ENCODE results near the gene GPR21.

The GPR21 gene

DNA sequence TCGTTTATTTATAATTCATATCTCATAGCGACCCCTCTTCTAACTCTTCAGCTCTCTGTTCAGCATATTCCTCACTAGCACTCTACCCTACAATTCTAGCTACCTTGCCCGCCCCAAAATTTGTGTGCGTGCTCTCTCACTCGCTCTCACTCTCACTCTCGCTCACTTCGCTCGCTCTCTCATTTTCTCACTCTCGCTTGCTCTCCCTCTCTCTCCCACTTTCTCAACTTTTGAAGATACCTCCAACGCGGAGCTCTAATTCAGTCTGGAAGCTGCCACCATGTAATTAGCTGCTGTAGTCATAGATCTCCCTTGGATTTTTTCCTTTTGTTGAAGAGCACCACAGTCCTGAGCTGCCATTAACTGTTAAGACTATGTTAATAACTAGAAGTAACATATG is 30.4 kb downstream of the GPR21 start:
- no peaks in the 10 kb centered on the region for H3K27me3 ChIP-seq (ENCODE audit: insufficient read depth, poor library complexity, severe bottlenecking)
- TF ChIP-seq, protein P1, sequence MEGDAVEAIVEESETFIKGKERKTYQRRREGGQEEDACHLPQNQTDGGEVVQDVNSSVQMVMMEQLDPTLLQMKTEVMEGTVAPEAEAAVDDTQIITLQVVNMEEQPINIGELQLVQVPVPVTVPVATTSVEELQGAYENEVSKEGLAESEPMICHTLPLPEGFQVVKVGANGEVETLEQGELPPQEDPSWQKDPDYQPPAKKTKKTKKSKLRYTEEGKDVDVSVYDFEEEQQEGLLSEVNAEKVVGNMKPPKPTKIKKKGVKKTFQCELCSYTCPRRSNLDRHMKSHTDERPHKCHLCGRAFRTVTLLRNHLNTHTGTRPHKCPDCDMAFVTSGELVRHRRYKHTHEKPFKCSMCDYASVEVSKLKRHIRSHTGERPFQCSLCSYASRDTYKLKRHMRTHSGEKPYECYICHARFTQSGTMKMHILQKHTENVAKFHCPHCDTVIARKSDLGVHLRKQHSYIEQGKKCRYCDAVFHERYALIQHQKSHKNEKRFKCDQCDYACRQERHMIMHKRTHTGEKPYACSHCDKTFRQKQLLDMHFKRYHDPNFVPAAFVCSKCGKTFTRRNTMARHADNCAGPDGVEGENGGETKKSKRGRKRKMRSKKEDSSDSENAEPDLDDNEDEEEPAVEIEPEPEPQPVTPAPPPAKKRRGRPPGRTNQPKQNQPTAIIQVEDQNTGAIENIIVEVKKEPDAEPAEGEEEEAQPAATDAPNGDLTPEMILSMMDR (IDR thresholded peaks at IDR 0.05; ENCODE audit: insufficient read depth, low read length), result no peak
- no peak for TF ChIP-seq POLR2AphosphoS5 (IDR thresholded peaks at IDR 0.05; ENCODE audit: low read depth)
- no peak for TF ChIP-seq SPI1 (IDR thresholded peaks at IDR 0.05; ENCODE audit: borderline replicate concordance, low read depth)
- TF ChIP-seq GABPA (IDR thresholded peaks at IDR 0.05; ENCODE audit: low read depth), result no peak
- TF ChIP-seq, protein P2, sequence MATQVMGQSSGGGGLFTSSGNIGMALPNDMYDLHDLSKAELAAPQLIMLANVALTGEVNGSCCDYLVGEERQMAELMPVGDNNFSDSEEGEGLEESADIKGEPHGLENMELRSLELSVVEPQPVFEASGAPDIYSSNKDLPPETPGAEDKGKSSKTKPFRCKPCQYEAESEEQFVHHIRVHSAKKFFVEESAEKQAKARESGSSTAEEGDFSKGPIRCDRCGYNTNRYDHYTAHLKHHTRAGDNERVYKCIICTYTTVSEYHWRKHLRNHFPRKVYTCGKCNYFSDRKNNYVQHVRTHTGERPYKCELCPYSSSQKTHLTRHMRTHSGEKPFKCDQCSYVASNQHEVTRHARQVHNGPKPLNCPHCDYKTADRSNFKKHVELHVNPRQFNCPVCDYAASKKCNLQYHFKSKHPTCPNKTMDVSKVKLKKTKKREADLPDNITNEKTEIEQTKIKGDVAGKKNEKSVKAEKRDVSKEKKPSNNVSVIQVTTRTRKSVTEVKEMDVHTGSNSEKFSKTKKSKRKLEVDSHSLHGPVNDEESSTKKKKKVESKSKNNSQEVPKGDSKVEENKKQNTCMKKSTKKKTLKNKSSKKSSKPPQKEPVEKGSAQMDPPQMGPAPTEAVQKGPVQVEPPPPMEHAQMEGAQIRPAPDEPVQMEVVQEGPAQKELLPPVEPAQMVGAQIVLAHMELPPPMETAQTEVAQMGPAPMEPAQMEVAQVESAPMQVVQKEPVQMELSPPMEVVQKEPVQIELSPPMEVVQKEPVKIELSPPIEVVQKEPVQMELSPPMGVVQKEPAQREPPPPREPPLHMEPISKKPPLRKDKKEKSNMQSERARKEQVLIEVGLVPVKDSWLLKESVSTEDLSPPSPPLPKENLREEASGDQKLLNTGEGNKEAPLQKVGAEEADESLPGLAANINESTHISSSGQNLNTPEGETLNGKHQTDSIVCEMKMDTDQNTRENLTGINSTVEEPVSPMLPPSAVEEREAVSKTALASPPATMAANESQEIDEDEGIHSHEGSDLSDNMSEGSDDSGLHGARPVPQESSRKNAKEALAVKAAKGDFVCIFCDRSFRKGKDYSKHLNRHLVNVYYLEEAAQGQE (IDR thresholded peaks at IDR 0.05; ENCODE audit: insufficient replicate concordance, low read depth), result no peak
- no peak overlapping the region for H3K27ac ChIP-seq (replicated peaks)
- no peak for DNase-seq (ENCODE audit: low read depth in 1 of 2, low spot score in 1 of 2)
- H3K4me3 ChIP-seq (replicated peaks; ENCODE audit: insufficient read depth, low read length), result no peak overlapping the region

DNA sequence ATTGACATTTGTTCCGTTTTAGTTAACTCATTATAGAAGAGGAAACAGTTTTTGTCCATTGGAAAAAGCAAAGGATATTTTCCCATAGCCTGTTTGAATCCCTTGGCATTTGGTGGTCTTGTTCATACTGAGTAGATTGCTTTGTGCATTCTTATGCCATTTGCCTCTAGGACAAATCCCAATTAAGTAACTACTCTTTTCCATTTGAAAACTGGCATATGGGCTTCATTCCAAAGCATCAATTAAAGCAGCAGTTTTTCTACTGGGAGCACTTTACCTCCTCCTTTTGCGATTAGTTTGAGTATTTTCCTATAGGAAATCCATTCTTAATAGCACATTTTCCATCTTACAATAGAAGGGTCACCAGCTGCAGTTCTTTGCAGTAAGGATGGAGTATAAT is 31.2 kb downstream of the GPR21 start:
- Histone ChIP-seq H3K4me3 (replicated peaks; ENCODE audit: insufficient read depth, low read length) (no peak overlapping the region), H3K27me3 (ENCODE audit: insufficient read depth, poor library complexity, severe bottlenecking) (no peaks in the 10 kb centered on the region), H3K27ac (replicated peaks) (no peak overlapping the region)
- TF ChIP-seq GABPA (IDR thresholded peaks at IDR 0.05; ENCODE audit: low read depth), result no peak
- TF ChIP-seq, protein P2 (IDR thresholded peaks at IDR 0.05; ENCODE audit: insufficient replicate concordance, low read depth), result no peak
- TF ChIP-seq SPI1 (IDR thresholded peaks at IDR 0.05; ENCODE audit: borderline replicate concordance, low read depth), result no peak
- TF ChIP-seq, protein P1 (IDR thresholded peaks at IDR 0.05; ENCODE audit: insufficient read depth, low read length), result no peak
- TF ChIP-seq POLR2AphosphoS5 (IDR thresholded peaks at IDR 0.05; ENCODE audit: low read depth), result no peak
- no peak for DNase-seq (ENCODE audit: low read depth in 1 of 2, low spot score in 1 of 2)

DNA sequence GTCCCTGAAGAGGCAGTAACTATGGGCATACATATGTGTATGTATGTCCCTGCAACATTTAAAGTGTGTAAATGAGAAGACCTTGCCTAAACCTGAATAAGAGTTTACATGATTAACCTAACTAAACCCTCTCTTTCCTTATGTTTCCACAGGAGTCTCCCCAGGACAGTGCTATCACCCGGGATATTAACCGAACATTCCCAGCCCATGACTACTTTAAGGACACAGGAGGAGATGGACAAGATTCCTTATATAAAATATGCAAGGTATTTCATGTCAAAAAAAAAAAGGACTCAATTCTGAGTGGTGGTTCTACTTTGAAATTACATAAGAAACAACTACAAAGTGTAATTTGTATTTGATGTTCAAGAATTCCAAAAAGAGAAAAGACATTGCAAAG is 31.7 kb downstream of the GPR21 start:
- Histone ChIP-seq H3K27me3 (ENCODE audit: insufficient read depth, poor library complexity, severe bottlenecking) (no peaks in the 10 kb centered on the region), H3K4me3 (replicated peaks; ENCODE audit: insufficient read depth, low read length) (no peak overlapping the region), H3K27ac (replicated peaks) (no peak overlapping the region)
- TF ChIP-seq, protein P1 (IDR thresholded peaks at IDR 0.05; ENCODE audit: insufficient read depth, low read length), result no peak
- no peak for DNase-seq (ENCODE audit: low read depth in 1 of 2, low spot score in 1 of 2)

DNA sequence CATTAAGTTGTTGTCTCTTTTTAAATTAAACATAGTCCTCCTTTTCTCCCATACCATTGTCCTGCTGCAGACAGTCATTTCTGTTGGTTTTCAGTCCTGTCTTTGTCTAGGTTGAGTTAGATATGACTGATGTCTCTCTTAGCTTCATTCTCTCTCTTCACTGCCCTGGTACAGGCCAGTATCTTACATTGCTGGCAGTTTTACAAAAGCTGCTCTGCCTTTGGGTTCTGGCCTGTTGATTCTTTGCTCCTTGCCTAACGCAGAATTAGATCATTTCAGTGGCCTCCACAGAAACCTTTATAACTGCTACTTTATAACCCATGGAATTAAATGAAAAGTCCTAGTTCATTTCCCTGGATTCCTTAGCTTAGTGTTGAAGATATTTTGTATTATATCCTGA is 33.7 kb downstream of the GPR21 start:
- TF ChIP-seq, protein P1 (IDR thresholded peaks at IDR 0.05; ENCODE audit: insufficient read depth, low read length), result no peak
- TF ChIP-seq POLR2AphosphoS5 (IDR thresholded peaks at IDR 0.05; ENCODE audit: low read depth) (no peak), GABPA (IDR thresholded peaks at IDR 0.05; ENCODE audit: low read depth) (no peak), SPI1 (IDR thresholded peaks at IDR 0.05; ENCODE audit: borderline replicate concordance, low read depth) (no peak)
- TF ChIP-seq, protein P2 (IDR thresholded peaks at IDR 0.05; ENCODE audit: insufficient replicate concordance, low read depth), result no peak
- Histone ChIP-seq H3K27me3 (ENCODE audit: insufficient read depth, poor library complexity, severe bottlenecking) (no peaks in the 10 kb centered on the region), H3K27ac (replicated peaks) (no peak overlapping the region), H3K4me3 (replicated peaks; ENCODE audit: insufficient read depth, low read length) (no peak overlapping the region)
- no peak for DNase-seq (ENCODE audit: low read depth in 1 of 2, low spot score in 1 of 2)
